HEK293T (cell line): ENCODE data around the gene ANXA5.

Experiments
- BHLHE40 ChIP-seq: fragments of 450-650 bp; IDR thresholded peaks from 2 replicates; pipeline ENCODE4 v1.6.1; 2016; ENCODE audit warnings: mild to moderate bottlenecking, moderate library complexity, borderline replicate concordance
- FOXM1 ChIP-seq: fragments of 450-650 bp; IDR thresholded peaks from 2 replicates; pipeline ENCODE4 v1.6.1; 2017; ENCODE audit warnings: mild to moderate bottlenecking, borderline replicate concordance
- SP1 ChIP-seq: fragments of 450-650 bp; IDR thresholded peaks from 2 replicates; pipeline ENCODE4 v1.6.1; 2017
- SUZ12 ChIP-seq: fragments of 450-650 bp; IDR thresholded peaks from 2 replicates; pipeline ENCODE4 v1.6.1; 2016; ENCODE audit warnings: mild to moderate bottlenecking
- ZNF384 ChIP-seq: fragments of 450-650 bp; IDR thresholded peaks from 2 replicates; pipeline ENCODE4 v1.6.1; 2016
- TF ChIP-seq, protein P1 (sequence below): fragments of 450-650 bp; IDR thresholded peaks from 2 replicates; pipeline ENCODE4 v1.6.1; 2016

- TF ChIP-seq SUZ12: no peak
- no peak for TF ChIP-seq BHLHE40
- TF ChIP-seq, protein P1, sequence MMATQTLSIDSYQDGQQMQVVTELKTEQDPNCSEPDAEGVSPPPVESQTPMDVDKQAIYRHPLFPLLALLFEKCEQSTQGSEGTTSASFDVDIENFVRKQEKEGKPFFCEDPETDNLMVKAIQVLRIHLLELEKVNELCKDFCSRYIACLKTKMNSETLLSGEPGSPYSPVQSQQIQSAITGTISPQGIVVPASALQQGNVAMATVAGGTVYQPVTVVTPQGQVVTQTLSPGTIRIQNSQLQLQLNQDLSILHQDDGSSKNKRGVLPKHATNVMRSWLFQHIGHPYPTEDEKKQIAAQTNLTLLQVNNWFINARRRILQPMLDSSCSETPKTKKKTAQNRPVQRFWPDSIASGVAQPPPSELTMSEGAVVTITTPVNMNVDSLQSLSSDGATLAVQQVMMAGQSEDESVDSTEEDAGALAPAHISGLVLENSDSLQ: no peak
- TF ChIP-seq ZNF384: no peak
- no peak for TF ChIP-seq FOXM1
- TF ChIP-seq SP1: no peak
Observed at GRCh38 chr4:121655320-121656268, 41.2 kb downstream of the ANXA5 start.
